CD4-positive, alpha-beta T cell treated with Interleukin-17A for 4 hours (primary cell): ENCODE measurements around the gene MGRN1.
A peak's percentile ranks its signal among the peaks of the same experiment; 100 is the strongest.

Source experiments
- DNase-seq: peaks from one replicate; pipeline ENCODE4 v3.0.0-alpha.2; 2020; ENCODE audit warnings: mixed read lengths

MGRN1 gene

GRCh38 chr16:4689091-4689671 is 64.6 kb downstream of the MGRN1 start:
- no peak for DNase-seq

DNA sequence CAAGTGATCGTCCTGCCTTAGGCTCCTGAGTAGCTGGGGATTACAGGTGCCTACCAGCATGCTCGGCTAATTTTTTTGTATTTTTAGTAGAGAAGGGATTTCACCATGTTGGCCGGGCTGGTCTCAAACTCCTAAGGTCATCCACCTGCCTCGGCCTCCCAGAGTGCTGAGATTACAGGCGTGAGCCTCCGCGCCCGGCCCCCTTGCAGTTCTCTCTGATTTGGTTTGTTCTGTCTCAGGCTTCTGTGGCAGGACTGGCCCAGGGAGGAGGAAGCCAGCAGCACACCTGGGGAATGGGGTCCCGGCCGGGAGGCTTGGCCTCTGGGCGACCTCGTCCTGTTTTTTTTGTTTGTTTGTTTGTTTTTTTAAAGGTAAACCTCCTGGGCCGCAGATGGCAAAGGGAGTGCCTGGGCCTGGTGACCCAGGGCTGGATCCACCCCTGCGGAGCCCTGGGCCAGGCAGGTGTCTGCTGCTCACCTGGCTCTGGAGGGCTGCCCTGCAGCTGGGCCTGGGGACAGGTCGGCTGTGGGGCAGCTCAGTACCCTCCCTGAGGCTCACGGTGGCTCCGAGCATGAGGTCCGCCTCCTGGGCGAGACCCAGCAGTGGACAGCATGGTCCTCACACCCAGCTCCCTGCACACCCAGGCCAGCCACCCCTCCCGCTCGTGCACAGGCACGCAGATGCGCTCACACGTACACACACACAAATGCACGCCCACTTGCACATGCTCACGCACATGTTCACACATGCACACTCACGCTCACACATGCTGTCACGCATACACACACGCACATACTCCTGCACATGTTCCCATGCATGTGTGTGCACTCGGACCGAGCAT is 65.5 kb downstream of the MGRN1 start:
- DNase-seq: no peak

DNA sequence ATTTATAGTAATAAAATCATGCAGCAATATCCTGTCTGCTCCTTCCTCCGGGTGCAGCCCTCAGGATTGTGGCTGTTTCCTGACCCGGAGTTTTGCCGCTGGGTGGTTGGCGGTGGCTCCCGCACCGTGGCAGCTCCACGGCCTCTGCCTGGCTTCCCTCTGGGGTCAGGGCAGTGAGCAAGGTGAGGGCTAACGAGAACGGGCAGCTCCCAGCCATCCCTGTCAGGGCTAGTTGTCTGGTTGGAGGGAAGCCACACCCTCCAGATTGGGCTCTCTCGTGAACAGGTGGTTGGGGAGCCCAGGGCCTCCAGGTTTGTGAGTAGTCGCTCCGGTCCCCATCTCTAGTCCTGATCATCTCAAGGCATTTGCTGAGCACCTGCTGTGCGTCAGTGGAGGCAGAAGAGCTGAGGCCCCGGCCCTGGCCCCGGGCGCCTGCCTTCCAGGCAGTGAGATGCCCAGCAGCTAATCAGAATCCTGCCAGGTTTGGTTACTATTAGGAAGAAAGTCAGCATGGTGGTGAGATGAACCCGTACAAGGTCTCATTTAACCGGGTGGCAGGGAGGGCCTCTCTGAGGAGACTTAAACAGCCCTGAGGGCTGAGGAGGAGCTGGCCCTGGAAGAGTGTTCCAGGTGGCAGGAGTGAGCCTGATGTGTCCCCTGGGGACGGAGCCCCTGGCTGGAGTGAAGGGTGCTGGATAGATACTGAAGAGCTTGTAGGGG is 66.5 kb downstream of the MGRN1 start:
- DNase-seq: no peak

- DNase-seq: no peak
Measured at GRCh38 chr16:4691666-4692412, 67.2 kb downstream of the MGRN1 start.

GRCh38 chr16:4692460-4693295 is 68.1 kb downstream of the MGRN1 start:
- DNase-seq: no peak

DNA sequence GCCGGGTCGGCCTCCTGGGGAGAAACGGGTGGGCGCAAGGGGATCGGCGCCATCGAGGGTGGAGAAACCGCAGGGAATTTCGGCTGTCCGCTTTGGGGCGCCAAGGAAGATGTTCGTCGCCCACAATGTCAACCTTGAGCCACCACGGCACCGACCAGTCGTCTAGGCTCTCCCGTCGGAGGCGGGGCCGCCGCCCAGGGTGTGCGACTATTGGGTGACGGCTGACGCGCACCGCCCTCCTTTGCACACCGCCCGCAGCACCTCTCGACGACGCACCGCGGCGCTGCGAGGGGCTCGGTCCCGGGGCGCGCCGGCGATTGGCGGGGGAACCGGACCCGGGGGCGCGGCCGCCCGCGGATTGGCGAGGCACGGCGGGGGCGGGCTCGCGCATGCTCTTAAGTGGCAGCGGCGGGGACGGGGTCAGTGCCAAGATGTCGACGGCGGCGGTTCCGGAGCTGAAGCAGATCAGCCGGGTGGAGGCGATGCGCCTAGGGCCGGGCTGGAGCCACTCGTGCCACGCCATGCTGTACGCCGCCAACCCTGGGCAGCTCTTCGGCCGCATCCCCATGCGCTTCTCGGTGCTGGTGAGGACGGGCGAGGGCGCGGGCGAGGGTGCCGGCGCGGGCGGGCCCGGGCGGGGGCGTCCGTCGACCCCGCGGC is 68.8 kb downstream of the MGRN1 start, which contains the start of gene NUDT16L1:
Gene NUDT16L1, plus strand, starts transcription at position 267 of the 660 bp plus-strand sequence. Its CDS starts 165 bp downstream, at position 432.
- DNase-seq: peak; percentile 98

GRCh38 chr16:4693956-4694641 is 69.5 kb downstream of the MGRN1 start:
- DNase-seq: peak; percentile 72

DNA sequence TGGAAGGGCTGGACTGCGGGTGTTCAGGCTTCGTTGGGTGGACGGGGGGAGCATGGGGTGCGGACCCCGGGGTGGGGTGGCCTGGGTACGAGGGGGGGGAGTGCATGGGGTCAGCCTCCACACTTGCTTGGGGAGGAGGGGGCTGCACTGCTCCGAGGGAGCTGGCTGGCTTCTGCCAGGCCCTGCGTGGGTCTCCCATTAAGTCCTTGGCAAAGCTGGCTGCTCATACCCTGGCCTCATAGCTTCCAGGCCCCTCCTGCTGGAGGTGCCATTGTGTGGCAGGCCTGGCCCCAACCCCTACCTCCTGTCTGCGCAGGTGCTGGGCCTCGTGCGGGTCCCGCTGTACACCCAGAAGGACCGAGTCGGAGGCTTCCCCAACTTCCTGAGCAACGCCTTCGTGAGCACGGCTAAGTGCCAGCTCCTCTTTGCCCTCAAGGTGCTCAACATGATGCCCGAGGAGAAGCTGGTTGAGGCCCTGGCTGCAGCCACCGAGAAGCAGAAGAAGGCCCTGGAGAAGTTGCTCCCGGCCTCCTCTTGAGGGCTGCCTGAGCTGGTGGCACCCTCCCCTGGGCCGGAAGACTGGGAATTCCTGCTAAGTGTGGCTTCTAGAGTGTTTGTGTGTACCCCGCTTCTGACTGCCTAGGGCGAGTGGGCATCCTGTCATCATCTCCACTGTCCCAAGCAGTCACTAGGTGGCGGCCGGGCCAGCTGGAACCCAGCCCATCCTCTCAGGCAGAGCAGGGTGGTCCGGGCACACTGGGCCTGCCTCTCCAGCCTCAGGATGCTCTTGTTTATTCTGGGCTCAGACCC is 70.2 kb downstream of the MGRN1 start:
- no peak for DNase-seq

GRCh38 chr16:4695473-4696171 is 71.0 kb downstream of the MGRN1 start:
- DNase-seq: no peak

DNA sequence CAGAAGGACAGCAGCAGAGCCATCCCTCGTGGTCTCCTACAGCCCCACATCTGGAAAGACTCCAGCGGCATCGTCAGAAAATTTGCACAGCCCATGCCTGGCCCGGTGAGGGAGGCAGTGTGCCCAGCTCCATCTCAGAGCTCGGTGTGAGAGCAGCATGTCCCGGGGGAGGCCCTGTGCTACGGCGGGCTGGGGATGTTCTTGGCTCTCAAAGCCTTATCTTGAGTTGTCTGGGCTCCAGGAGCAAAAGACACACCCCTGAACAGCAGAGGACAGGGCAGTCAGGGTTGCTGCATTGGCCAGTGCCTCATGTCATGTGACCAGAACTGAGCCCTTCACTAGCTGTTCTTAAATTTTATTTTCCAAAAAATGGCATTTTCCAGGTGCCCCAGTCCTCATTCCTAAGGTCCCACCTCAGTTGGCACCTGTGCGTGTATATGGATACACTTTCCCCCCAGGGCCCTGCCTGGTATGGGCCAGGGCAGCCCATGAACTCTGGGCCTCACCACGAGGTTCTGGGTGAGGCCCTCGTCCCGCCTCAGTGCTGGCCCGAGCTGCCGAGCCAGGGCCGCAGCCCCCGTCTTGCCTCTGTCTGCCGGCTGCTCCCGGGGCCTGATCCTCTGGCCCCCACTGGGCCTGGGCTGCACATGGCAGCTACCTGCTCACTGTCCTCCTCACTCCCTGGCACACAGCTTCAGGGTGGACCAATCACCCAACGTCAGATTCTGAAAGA is 71.7 kb downstream of the MGRN1 start:
- DNase-seq: no peak

DNA sequence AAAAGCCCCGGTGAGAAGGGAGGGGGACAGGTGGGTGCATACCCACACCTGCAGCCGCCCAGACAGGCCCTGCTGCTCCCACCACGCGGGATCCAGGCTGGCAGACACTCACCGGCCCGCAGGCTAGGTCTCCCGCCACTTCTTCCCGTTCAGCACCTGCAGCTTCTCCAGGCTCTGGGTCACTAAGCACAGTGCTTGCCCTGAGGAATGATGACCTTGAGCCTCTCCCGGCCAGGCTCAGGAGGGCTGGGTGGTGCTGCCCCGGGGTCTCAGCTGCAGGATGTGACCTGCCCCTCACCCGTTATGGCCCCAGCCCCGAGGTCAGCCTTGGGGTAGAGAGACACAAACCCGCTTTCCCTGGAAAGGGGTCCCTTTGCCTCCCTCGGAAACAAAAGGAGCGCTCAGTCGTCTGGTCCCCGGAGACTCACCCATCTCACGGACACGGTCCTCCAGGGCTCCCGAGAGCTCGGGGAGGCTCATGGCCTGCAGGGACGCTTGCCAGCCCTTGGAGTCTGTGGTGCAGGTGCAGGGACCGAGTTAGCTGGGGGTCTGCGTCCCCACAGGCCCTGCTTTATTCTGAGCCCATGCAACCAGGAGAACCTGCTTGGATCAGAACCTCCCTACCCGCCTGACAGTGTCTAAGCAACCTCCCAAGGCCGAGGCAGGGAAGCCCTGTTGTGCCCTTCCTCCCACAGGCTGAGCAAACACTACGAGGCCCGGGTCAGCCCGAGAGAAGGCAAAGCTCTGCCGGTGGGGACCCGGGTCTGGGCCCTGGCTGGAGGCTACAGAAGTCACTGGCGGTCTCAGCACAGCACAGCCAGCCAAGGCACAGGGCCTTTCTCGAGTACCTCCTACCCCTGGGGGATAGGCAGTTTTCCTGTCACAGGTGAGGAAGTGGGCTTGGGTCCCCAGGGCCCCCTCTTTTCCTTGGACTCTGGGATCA is 72.5 kb downstream of the MGRN1 start:
- no peak for DNase-seq

GRCh38 chr16:4697848-4698291 is 73.2 kb downstream of the MGRN1 start:
- DNase-seq: no peak

DNA sequence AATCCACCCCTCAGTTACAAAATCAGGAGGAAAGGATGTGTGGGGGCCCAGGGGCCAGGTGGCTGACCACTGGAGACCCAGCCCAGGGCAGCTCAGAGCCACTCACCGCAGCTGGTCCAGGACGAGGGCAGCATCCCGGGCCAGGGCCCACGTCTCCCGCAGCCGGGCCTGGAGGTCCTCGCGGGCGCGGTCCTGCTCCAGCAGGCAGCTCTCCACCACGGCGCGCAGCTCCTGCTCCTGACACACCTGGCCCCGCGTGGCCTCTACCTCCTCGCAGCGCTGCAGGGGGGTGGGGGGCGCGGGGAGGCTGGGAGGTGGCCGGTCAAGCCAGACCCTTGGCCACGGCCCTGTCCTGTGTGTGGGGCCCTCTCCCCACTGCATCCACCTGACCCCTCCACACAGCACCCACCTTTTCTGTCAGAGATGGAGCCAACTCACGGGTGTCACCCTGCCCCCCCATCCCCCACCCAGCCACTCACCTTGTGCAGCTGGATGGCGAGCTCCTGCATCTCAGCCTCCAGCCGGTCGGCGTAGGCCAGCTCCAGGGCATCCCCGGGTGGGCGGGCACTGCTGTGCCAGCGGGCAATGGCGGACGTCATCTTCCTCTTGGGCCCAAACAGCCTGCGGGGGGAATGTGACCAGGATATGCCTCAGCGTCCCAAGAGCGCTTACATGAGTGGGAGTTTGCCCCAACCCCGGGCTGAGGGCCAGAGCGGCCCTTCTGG is 73.9 kb downstream of the MGRN1 start:
- no peak for DNase-seq

DNA sequence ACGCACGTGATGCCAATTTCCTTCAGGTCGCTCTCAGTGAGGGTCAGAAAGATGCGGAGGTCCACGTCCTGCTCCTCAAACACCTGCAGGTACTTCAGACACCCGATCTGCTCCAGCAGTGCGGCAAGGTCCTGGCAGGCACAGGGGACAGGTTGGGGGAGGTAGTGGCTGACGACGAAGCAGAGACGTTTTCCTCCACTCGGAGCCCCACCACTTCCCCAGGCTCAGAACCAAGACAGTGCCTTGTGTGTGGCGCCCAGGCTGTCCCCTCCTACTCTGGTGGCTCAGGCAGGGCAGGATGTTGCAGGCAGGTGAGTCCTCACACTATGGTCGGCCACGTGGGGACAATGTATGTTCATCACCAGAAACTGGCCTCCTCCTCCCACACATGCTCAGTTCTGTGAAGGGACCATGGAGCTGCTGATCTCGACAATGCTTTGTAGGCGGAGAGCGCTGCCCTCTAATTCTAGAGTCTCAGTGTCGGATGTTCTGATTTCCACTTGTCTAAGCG is 74.5 kb downstream of the MGRN1 start:
- no peak for DNase-seq

GRCh38 chr16:4700380-4700996 is 75.9 kb downstream of the MGRN1 start:
- DNase-seq: peak; percentile 44
